Amniotic stem cell (primary cell): ENCODE measurements around the gene ZNF879.
A peak's percentile ranks its signal among the peaks of the same experiment; 100 is the strongest.

Source experiments
- DNase-seq: peaks from one replicate; lab custom pipeline; 2025; lab: John Stamatoyannopoulos, UW

ZNF879 gene

DNA sequence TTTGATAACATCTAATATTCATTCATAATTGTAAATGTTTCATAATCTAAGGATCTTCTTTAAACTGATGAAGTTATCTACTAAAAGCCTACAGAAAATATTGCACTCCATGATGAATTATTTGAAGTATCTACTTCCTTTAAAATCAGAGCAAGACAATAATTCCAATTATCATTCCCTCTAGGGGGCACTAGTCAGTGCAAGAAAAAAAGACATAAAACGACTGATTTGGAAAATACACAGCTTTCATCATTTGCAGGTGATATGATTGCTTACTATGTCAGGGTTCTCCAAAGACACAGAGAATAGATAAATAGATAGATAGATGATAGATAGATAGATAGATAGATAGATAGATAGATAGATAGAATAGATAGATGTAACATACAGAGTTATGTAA lies 14.9 kb upstream of the ZNF879 start:
- DNase-seq: no peak

- DNase-seq: no peak
Measured at GRCh38 chr5:179033004-179033580, 9.5 kb downstream of the ZNF879 start.

- DNase-seq: no peak
Measured at GRCh38 chr5:179044765-179045164, 21.2 kb downstream of the ZNF879 start.

DNA sequence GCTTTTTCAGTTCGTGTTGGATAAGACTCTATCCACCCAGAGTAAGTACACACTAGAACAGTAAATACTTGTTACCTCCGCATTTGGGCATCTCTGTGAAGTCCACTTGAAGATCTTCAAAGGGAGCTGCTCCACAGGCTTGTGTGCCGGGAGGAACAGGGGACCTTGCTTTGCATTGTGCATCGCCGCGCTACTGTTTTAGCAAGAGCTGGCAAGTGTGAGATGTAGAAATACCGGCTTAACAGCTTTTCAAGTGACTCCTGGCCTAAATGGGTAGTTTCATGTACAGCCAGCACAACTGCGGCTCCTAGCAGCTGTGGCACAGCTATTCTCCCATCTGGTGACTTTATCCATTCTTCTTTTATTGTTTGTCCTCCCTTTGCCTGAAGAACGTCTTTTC lies 28.2 kb downstream of the ZNF879 start:
- DNase-seq: no peak

GRCh38 chr5:179054036-179054785 lies 30.6 kb downstream of the ZNF879 start:
- no peak for DNase-seq

GRCh38 chr5:179054876-179055275 lies 31.3 kb downstream of the ZNF879 start:
- DNase-seq: no peak

- DNase-seq: no peak
Measured at GRCh38 chr5:179055436-179055835, 31.8 kb downstream of the ZNF879 start.

GRCh38 chr5:179055841-179056240 lies 32.2 kb downstream of the ZNF879 start:
- no peak for DNase-seq

DNA sequence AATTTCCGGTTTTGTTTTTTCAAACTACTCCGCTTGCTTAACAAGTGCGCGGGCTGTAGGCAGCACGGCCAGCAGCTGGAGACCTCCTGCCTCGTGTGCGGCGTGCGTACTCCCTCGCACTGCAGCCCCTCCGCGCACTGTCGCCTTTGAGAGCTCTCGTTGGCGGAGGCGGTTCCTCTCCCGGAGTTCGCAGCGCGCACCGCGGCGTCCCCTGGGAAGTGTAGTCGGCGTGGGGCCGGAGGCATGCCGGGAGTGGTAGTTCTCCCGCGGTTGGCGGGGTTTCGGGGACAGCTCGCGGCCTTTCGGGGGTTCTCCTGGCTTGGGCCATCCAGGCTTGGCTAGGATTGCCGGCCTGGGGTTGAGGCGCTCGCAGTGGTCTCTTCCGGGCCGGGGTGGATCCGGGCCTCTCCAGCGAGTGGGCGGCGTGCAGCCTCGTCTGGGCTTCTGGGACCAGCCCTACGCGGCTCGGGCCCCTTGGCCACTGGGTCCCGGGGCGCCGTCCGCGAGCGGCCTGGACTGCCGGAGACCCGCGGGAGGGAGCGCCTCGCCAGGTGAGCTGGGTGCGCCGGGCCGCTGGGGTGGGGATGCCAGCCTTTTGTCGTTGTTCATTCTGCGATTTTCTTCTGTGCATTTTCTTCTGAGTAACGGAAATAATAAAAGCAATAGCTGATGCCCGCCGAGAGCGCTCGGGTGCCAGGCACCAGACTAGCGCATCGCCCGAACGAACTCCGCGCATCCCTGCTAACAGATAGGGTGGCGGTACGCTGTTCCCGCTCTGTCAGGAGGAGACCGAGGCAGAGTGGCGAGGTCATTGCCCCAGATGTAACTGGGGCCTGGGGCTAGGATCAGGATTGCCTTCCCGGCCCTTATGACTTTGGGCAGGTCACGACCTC lies 36.8 kb downstream of the ZNF879 start, which contains the start of gene ZNF354C:
Gene ZNF354C (plus strand): TSS at position 258 of the 893 bp plus-strand sequence. CDS start 1,696 bp downstream, outside the sequence.
- peak; percentile 75 for DNase-seq

GRCh38 chr5:179061025-179061424 lies 37.4 kb downstream of the ZNF879 start:
- no peak for DNase-seq

DNA sequence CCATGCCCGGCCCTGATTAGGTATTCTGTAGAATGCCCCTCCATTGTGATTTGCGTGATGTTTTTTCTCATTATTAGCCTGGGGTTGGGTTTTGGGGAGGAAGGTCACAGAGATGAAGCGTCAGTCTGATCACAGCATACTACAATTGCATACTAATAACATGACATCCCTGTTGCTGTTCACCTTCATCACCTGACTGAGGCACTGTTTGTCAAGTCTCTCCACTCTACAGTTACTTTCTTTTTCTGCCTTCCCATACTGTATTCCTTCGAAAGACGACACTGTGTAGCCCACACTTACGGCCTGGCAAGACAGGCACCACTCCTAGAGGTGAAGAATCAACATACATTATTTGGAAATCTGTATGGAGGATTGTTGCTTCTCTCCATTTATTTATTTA lies 42.1 kb downstream of the ZNF879 start:
- DNase-seq: no peak

DNA sequence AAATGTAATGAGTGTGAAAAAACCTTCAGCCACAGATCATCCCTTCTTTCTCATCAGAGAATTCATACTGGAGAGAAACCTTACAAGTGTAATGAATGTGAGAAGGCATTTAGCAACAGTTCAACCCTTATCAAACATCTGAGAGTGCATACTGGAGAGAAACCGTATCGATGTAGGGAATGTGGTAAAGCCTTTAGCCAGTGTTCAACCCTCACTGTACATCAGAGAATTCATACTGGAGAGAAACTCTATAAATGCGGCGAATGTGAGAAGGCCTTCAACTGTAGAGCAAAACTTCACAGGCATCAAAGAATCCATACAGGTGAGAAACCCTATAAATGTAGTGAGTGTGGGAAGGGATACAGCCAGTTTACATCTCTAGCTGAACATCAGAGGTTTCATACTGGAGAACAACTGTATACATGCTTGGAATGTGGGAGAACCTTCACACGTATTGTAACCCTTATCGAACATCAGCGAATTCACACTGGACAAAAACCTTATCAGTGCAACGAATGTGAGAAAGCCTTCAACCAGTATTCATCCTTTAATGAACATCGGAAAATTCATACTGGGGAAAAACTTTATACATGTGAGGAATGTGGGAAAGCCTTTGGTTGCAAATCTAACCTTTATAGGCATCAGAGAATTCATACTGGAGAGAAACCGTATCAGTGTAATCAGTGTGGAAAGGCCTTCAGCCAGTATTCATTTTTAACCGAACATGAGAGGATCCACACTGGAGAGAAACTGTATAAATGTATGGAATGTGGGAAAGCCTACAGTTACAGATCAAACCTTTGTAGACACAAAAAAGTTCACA lies 55.8 kb downstream of the ZNF879 start:
- DNase-seq: no peak

DNA sequence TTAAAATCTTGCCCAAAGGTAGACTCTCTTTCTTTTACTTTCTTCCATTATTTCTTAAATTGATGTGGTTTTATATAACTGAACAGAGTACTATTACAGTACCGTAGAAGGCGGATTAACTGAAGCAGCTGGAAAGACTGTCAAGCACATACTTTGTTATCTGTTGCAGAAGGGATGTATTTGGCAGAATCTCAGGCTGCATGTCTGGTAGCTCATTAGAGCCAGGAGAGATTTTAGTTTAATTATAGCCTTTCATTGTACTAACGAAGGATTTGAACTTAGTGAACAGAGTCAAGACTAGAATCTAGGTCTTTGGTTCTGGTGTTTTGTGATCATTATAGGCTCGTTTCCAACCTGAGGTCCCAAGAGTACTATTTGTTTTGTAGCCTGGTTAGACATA lies 57.1 kb downstream of the ZNF879 start:
- DNase-seq: no peak
